ENCODE results near the gene ALPK1.

DNA sequence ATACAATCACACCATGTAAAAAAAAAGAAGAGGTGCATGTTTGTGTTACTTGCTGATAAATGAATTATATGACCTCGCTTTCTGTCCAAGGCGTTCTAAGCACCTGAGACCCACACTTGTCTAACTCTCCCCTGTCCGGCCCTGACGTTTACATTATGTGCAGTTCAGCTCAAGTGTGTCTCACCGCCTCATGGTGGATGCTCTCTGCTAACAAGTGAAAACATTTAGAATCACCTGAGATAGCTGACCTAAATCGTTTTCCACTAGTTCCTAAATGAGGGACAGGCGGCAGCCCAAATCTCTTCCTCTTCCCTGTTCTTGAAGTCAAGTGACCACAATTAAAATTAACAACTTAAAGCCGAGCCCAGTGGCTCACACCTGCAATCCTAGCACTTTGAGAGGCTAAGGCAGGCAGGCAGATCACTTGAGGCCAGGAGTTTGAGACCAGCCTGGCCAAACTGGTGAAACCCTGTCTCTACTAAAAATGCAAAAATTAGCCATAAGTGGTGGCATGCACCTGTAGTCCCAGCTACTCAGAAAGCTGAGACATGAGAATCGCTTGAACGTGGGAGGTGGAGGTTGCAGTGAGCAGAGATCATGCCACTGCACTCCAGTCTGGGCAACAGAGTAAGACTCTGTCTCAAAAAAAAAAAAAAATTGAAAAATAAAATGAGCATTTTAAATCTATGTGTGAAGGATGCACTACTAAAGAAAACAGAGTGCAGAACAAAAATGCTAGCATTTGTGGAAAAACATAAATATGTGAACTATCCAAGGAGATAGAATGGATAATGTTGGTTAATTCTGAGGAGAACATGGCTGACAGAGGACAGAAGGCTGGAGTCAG is 7.5 kb upstream of the ALPK1 start:
- TF ChIP-seq, protein P1, sequence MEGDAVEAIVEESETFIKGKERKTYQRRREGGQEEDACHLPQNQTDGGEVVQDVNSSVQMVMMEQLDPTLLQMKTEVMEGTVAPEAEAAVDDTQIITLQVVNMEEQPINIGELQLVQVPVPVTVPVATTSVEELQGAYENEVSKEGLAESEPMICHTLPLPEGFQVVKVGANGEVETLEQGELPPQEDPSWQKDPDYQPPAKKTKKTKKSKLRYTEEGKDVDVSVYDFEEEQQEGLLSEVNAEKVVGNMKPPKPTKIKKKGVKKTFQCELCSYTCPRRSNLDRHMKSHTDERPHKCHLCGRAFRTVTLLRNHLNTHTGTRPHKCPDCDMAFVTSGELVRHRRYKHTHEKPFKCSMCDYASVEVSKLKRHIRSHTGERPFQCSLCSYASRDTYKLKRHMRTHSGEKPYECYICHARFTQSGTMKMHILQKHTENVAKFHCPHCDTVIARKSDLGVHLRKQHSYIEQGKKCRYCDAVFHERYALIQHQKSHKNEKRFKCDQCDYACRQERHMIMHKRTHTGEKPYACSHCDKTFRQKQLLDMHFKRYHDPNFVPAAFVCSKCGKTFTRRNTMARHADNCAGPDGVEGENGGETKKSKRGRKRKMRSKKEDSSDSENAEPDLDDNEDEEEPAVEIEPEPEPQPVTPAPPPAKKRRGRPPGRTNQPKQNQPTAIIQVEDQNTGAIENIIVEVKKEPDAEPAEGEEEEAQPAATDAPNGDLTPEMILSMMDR (IDR thresholded peaks at IDR 0.05; ENCODE audit: low read length) = no peak
- TF ChIP-seq EZH2phosphoT487 (IDR thresholded peaks at IDR 0.05; ENCODE audit: low read length) = no peak
